ENCODE data around the gene HIC1. TPM values are rescaled to one million over a fixed set of nuclear protein-coding genes. Genes with fewer than 3 reads are reported as not detected.

The HIC1 gene
- total RNA-seq, 4 donors from 2014 or later, result 9.1 to 32.5 (median 14.7) TPM

GRCh38 chr17:2015314-2015713 is 39.6 kb upstream of the HIC1 start:
- Histone ChIP-seq H3K27me3 (peaks cover 23% of the 10 kb centered on the region), H3K4me3 (no peak overlapping the region), H3K36me3 (no peaks in the 10 kb centered on the region), H3K4me1 (peaks cover 0 to 15% (median 7%) of the 10 kb centered on the region in 4 donors), H3K9me3 (no peaks in the 10 kb centered on the region), H3K27ac (no peak overlapping the region)
- DNase-seq, result no peak
- in situ Hi-C loops (cut with MboI; ENCODE audit: low pct_ligation_motif_present in 1 of 4, low pct_unique_long_range_greater_than_20kb in 1 of 4, low sequenced_read_pairs in 3 of 4), result loop anchor here in 3 of 4 donors (10.0 kb wide), 2 partner anchors 101 to 111 kb away; no protein-coding TSS in a partner anchor
- WGBS, 2 donors (ENCODE audit: low coverage in 1 of 2), result 20 to 88% methylated on average over 1 to 12 of the region's 14 CpGs
- no peak for TF ChIP-seq POLR2A (IDR thresholded peaks at IDR 0.05)
- no peak for TF ChIP-seq EP300 (IDR thresholded peaks at IDR 0.05; ENCODE audit: low read depth)
- TF ChIP-seq, protein P1, sequence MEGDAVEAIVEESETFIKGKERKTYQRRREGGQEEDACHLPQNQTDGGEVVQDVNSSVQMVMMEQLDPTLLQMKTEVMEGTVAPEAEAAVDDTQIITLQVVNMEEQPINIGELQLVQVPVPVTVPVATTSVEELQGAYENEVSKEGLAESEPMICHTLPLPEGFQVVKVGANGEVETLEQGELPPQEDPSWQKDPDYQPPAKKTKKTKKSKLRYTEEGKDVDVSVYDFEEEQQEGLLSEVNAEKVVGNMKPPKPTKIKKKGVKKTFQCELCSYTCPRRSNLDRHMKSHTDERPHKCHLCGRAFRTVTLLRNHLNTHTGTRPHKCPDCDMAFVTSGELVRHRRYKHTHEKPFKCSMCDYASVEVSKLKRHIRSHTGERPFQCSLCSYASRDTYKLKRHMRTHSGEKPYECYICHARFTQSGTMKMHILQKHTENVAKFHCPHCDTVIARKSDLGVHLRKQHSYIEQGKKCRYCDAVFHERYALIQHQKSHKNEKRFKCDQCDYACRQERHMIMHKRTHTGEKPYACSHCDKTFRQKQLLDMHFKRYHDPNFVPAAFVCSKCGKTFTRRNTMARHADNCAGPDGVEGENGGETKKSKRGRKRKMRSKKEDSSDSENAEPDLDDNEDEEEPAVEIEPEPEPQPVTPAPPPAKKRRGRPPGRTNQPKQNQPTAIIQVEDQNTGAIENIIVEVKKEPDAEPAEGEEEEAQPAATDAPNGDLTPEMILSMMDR (IDR thresholded peaks at IDR 0.05), result no peak
- TF ChIP-seq POLR2AphosphoS5 (IDR thresholded peaks at IDR 0.05), result no peak
- intact Hi-C loops (cut with DNase I; ENCODE audit: low total_unique reads), result no loop called here

DNA sequence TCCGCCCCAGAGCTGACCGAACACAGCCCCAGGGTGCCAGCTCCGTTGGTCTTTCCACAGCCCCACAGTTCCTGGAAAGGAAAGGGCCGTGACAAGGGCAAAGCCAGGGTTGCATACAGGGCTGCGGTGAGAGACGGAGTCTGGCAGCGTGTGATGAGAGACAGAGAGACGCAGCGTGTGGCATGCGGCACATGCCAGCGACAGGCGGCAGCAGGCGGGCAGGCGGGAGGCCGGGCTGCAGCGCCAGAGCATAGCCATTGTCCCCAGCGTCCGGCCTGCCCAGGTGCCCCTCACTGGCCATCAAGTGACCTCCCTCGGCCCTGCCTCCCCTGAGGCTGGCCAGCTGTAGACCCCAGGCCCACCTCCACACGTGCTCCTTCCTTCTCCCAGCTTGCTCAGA is 38.4 kb upstream of the HIC1 start:
- no peak overlapping the region for H3K4me3 ChIP-seq
- intact Hi-C loops (cut with DNase I; ENCODE audit: low total_unique reads), result no loop called here
- in situ Hi-C loops (cut with MboI; ENCODE audit: low pct_ligation_motif_present in 1 of 4, low pct_unique_long_range_greater_than_20kb in 1 of 4, low sequenced_read_pairs in 3 of 4), result loop anchor here in 3 of 4 donors (10.0 kb wide), 2 partner anchors 102 to 112 kb away; no protein-coding TSS in a partner anchor
- peaks cover 30% of the 10 kb centered on the region for H3K27me3 ChIP-seq
- TF ChIP-seq EP300 (IDR thresholded peaks at IDR 0.05; ENCODE audit: low read depth) (no peak), POLR2AphosphoS5 (IDR thresholded peaks at IDR 0.05) (no peak), POLR2A (IDR thresholded peaks at IDR 0.05) (no peak)
- TF ChIP-seq, protein P1 (IDR thresholded peaks at IDR 0.05), result no peak
- H3K9me3 ChIP-seq, result no peaks in the 10 kb centered on the region
- H3K27ac ChIP-seq, result no peak overlapping the region
- no peaks in the 10 kb centered on the region for H3K36me3 ChIP-seq
- WGBS, 2 donors (ENCODE audit: low coverage in 1 of 2), result 89 to 100% methylated on average over 3 to 20 of the region's 20 CpGs
- DNase-seq, result no peak
- H3K4me1 ChIP-seq, result peaks cover 0 to 9% (median 2%) of the 10 kb centered on the region in 4 donors

GRCh38 chr17:2017274-2017941 is 37.5 kb upstream of the HIC1 start:
- TF ChIP-seq EP300 (IDR thresholded peaks at IDR 0.05; ENCODE audit: low read depth) (no peak), POLR2AphosphoS5 (IDR thresholded peaks at IDR 0.05) (no peak), POLR2A (IDR thresholded peaks at IDR 0.05) (no peak)
- TF ChIP-seq, protein P1 (IDR thresholded peaks at IDR 0.05), result no peak
- H3K4me3 ChIP-seq, result no peak overlapping the region
- in situ Hi-C loops (cut with MboI; ENCODE audit: low pct_ligation_motif_present in 1 of 4, low pct_unique_long_range_greater_than_20kb in 1 of 4, low sequenced_read_pairs in 3 of 4), result loop anchor here in 3 of 4 donors (10.0 kb wide), 2 partner anchors 103 to 113 kb away; no protein-coding TSS in a partner anchor
- no peaks in the 10 kb centered on the region for H3K9me3 ChIP-seq
- no peaks in the 10 kb centered on the region for H3K36me3 ChIP-seq
- no peak for DNase-seq
- H3K27ac ChIP-seq, result no peak overlapping the region
- WGBS, 2 donors (ENCODE audit: low coverage in 1 of 2), result 67 to 83% methylated on average over 8 to 19 of the region's 19 CpGs
- peaks cover 36% of the 10 kb centered on the region for H3K27me3 ChIP-seq
- intact Hi-C loops (cut with DNase I; ENCODE audit: low total_unique reads), result no loop called here
- peaks cover 0 to under 1% (median 0%) of the 10 kb centered on the region in 4 donors for H3K4me1 ChIP-seq

- H3K9me3 ChIP-seq, result no peaks in the 10 kb centered on the region
- H3K27me3 ChIP-seq, result peaks cover 51% of the 10 kb centered on the region
- H3K27ac ChIP-seq, result no peak overlapping the region
- no peaks in the 10 kb centered on the region for H3K36me3 ChIP-seq
- TF ChIP-seq, protein P1 (IDR thresholded peaks at IDR 0.05), result no peak
- TF ChIP-seq POLR2A (IDR thresholded peaks at IDR 0.05) (no peak), EP300 (IDR thresholded peaks at IDR 0.05; ENCODE audit: low read depth) (no peak), POLR2AphosphoS5 (IDR thresholded peaks at IDR 0.05) (no peak)
- 74 to 76% methylated on average over 10 to 24 of the region's 24 CpGs for WGBS, 2 donors (ENCODE audit: low coverage in 1 of 2)
- intact Hi-C loops (cut with DNase I; ENCODE audit: low total_unique reads), result no loop called here
- H3K4me3 ChIP-seq, result no peak overlapping the region
- H3K4me1 ChIP-seq, result peaks cover 1 to 6% (median 3%) of the 10 kb centered on the region in 4 donors
- no peak for DNase-seq
- in situ Hi-C loops (cut with MboI; ENCODE audit: low pct_ligation_motif_present in 1 of 4, low pct_unique_long_range_greater_than_20kb in 1 of 4, low sequenced_read_pairs in 3 of 4), result loop anchor here in 3 of 4 donors (10.0 kb wide), 2 partner anchors 104 to 114 kb away; no protein-coding TSS in a partner anchor
These were observed 36.0 kb upstream of the HIC1 start for GRCh38 chr17:2018716-2019510.
